HG03066 (cell line): Measurements from ENCODE around the gene RADIL.
A peak's percentile ranks its signal among the peaks of the same experiment; 100 is the strongest.
"Not testable (repeated sequence)": the region's sequence is repeated elsewhere in the genome, so short reads cannot be mapped to it uniquely, and the experiment has no call there.

ENCODE experiments used
- ATAC-seq: cut with Tn5 transposase; IDR thresholded peaks from one replicate; pipeline ENCODE4 v1.9.1; 2021; ENCODE audit warnings: low read depth; ENCODE audit not compliant: unreplicated experiment

RADIL gene

DNA sequence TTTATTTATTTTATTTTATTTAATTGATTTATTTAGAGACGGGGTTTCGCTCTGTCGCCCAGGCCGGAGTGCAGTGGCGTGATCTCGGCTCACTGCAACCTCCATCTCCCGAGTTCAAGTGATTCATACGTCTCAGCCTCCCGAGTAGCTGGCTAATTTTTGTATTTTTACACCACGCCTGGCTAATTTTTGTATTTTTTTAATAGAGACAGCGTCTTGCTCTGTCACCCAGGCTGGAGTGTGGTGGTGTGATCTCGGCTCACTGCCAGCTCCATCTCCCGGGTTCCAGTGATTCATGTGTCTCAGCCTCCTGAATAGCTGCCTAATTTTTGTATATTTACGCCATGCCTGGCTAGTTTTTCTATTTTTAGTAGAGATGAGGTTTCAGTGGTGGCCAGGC is 73.8 kb downstream of the RADIL start:
- no peak for ATAC-seq

DNA sequence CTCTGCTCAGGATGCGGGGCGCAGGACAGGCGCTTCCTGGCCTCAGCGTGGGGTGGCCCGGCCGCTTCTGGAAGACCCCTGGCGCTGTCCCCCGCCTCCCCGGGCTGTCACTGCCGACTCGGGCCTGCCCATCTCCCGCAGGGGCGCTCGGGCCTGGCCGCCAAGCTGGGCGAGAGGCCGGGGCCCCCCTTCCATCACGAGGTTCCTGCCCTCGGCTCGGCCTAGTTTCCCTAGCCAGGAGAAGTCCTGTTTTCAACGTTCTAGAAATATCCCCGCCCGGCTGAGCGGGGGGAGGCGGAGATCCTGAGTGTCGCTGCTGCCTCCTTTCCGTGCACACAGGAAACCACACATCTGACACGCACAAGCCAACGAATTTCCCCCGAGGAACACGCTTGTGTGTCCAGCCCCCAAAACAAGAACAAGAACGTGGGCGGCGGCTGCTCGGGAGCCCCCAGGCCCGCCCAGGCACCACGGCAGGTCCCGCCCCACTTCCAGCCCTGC is 74.4 kb downstream of the RADIL start:
- ATAC-seq, result no peak

DNA sequence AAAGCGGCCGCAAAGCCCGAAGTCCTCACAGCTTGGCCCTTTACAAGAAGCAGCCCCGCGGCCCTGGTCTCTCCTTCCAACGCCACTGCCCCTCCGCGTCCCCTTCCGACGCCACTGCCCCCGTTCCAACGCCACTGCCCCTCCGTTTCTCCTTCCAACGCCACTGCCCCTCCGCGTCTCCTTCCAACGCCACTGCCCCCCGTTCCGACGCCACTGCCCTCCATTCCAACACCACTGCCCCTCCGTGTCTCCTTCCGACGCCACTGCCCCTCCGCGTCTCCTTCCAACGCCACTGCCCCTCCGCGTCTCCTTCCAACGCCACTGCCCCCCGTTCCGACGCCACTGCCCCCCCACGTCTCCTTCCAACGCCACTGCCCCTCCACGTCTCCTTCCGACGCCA is 75.0 kb downstream of the RADIL start:
- ATAC-seq, result no peak

DNA sequence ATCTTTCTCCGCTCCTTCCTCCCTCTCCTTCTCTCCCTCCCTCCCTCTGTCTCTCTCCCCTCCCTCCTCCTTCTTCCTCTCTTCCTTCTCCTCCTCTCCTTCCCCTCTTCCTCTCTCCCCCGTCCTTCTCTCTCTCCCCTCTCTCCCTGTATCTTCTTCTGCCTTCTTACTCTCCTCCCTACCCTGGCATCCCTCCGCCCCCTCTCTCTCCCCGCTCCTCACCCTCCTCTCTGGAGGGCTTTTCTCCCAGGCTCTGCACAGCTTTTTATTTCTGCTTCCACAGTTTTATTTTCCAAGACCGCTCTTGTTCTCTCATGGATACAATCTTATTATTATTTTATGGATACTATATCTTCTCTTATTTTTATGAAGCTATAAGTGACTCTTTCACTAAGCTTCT is 75.5 kb downstream of the RADIL start:
- no peak for ATAC-seq

DNA sequence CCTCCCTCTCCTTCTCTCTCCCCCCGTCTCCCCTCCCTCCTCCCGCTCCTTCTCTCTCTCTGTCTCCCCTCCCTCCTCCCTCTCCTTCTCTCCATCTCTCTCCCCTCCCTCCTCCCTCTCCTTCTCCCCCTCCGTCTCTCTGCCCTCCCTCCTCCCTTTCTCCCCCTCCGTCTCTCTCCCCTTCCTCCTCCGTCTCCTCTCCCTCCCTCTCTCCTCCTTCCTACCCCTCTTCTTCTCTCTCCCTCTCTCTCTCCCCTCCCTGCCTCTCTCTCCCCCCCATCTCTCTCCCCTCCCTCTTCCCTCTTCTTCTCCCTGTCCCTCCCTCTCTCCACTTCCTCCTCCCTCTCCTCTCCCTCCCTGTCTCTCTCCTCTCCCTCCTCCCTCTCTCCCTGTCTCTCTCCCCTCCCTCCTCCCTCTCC is 75.9 kb downstream of the RADIL start:
- no peak for ATAC-seq

DNA sequence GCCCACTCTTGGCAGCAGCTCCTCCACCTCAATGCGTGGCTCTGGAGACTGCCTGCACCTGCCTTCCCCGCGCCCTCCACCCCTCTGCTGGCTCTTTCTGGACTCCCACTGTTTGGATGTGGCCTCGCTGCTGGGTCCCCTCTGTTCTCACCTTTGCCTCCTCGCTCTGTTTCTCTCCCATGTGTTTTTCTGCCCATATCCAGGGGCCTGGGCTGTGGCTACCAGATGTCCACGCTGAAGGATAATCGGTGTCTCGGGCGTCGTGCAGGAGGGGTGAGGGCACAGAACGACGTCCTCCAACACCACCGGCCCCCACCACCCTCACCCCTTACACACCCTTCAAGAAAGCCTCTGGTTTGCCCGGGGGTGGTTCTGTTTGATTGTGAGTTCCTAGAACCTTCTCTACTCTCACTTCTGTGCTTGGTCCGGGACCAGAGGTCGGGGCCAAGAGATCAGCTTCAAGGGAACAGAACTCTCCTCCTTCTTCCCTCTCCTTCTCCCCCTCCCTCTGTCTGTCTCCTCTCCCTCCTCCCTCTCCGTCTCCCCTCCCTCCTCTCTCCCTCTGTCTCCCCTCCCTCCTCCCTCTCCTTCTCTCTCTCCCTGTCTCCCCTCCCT is 76.4 kb downstream of the RADIL start:
- no peak for ATAC-seq

DNA sequence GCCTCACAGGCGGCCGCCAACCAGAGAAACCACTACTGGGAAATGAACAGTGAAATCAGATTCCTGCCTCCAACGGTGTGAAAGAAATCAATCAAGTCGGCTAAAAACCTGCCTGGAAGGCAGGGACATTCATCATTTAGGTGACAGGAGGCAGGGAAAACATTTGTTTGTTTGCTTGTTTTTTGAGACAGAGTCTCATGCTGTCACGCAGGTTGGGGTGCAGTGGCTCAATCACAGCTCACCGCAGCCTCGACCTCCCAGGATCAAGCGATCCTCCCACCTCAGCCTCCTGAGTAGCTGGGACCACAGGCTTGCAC is 77.6 kb downstream of the RADIL start:
- no peak for ATAC-seq

DNA sequence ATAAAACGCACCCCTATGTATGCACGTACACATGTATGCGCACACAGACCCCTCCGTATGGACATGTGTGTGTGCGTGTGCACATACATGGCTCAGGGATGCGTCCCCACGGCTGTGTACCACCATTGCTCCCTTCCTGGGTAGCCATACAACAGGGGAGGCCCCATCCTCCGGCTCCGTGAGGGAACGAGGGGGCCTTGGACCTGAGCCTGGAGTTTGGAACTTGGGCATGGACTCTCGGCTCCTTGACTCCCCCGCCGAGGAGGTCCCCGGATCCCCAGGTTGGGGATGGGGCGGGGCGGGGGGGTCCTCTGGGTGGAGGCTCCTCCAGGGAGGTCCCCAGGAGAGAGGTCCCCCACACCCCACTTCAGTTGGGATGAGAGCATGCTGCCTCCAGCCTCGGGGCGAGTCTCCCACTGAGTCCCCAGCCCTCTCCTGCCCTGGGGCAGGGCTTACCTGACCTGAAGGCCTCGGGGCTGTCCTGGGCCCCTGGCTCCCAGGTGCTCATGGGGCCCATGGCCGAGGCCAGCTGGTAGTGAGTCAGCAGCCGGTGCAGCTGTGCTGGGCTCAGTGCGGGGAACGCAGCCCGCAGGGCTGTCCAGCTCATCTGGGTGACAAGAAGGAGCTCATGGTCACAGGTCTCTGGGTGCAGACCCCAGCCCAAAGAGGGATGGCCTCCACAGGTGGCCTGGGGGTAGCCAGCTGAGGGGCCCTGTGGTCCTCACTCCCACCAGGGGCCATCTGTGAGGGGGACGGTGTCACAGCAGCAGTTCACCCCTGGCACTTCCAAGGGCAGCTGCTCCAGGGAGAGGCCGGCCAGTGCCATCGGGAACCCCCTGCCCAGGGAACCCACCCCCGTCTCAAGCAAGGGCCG is 78.2 kb downstream of the RADIL start:
- no peak for ATAC-seq

DNA sequence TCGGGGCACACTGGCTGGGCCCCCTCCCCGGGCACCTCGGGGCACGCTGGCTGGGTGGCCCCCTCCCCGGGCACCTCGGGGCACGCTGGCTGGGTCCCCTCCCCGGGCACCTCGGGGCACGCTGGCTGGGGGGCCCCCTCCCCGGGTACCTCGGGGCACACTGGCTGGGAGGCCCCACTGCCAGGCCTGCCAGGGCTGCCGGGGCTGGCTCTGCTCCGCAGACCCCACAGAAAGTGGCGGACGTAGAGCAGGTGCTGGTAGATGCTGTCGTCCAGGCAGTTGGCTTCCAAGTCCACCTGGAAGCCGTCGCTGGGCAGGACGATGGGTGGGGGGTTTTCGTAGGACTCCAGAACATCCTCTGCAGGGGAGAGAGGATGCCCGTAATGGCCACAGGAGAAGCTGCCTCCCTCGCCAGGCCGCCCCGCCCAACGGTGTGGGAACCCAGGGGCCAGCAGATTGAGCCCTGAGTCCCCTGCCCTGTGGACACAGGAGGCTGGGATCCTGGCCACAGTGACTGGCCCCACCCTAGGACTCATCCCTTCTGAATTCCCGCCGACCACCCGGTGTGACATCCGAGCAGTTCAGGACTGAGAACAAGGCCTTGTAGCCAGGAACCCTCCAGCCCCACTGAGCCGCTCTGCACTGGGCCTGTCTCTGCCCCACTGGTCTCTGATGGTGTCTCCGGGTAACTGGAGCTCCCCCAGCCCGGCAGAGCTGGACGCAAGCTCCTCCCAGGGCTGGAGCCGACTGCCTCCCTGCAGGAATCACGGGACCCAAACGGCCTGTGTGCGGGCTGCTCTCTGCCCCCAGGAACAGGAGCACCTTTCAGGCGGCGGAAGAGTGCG is 79.9 kb downstream of the RADIL start:
- no peak for ATAC-seq

DNA sequence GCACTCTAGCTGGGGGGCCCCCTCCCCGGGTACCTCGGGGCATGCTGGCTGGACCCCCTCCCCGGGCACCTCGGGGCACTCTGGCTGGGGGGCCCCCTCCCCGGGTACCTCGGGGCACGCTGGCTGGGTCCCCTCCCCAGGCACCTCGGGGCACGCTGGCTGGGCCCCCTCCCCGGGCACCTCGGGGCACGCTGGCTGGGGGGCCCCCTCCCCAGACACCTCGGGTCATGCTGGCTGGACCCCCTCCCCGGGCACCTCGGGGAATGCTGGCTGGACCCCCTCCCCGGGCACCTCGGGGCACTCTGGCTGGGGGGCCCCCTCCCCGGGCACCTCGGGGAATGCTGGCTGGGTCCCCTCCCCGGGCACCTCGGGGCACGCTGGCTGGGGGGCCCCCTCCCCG is 80.9 kb downstream of the RADIL start:
- ATAC-seq, result not testable (repeated sequence)

DNA sequence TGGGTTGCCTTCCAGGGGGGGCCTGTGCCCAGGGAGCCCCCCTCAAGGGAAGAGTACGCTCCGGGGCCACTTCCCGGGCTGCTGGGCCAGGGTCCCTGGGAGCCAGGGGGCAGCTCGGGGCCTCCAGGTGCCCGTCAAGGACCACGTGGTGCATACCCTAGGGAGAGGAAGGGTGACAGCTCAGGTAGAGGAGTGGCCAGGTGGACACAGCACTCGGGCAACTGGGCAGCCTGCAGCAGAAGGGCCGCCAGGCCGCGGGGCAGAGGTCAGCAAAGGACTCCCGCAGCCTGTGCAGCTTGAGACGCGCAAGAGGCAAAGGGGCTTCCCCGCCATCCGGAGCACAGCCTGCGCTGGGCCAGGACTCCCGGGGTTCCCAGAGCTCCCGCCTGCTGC is 81.7 kb downstream of the RADIL start:
- ATAC-seq, result no peak

DNA sequence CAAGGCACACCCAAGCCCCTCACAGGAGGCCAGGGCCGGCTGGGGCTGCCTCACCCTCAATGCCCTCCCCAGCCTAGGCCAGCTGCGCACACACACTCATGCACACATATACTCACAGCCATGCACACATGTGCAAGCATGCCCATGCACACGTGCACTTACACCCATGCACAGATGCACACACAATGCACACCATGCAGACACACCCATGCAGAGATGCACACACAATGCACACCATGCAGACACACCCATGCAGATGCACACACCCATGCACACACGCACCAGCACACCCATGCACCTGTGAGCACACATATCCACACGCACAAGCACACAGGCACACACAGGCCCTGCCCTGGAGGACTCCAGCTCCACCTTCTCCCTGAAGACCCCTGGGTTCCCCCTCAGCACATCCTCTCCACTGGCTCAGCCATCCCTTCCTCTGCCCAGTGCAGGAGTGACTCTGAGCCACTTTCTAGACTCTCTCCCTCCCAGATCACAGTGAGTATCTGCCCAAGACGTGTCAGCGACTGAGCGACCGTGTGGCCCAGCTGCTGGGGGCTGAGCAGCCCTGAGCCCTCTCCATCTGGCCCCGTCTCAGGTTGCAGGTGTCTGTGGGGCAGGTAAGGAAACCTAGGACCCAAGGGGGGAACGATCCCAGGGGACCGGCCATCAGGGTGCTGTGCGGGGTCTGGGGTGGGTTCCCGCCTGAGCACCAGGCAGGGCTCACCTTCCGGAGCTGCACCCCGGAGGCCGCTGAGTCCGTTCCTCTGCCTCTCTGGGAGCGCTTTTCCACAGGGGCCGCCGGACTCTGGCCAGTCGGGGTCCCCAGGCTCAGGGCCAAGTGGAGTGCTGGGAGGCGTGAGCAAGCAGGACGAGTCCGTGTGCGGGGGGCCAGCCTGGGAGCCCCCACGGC is 82.3 kb downstream of the RADIL start:
- ATAC-seq, result no peak

DNA sequence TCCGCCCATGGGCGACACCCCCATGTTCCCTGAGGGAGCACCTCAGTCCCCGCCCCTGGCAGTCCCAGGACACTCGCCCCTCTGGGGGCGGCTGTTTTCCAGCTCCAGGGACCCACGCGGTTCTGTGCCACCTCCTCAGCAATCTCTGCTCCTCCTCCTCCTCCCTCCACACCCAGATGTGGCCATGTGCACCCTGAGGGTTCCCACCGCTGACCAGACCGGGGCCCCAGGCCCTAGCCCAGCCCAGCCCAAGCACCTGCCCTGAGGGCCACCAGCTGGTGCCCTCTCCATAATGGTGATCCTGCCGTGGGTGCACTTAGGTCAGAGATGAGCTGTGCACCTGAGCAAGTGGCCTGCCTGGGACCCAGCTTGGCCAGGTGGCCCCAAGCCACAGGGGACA is 83.0 kb downstream of the RADIL start:
- ATAC-seq, result no peak

DNA sequence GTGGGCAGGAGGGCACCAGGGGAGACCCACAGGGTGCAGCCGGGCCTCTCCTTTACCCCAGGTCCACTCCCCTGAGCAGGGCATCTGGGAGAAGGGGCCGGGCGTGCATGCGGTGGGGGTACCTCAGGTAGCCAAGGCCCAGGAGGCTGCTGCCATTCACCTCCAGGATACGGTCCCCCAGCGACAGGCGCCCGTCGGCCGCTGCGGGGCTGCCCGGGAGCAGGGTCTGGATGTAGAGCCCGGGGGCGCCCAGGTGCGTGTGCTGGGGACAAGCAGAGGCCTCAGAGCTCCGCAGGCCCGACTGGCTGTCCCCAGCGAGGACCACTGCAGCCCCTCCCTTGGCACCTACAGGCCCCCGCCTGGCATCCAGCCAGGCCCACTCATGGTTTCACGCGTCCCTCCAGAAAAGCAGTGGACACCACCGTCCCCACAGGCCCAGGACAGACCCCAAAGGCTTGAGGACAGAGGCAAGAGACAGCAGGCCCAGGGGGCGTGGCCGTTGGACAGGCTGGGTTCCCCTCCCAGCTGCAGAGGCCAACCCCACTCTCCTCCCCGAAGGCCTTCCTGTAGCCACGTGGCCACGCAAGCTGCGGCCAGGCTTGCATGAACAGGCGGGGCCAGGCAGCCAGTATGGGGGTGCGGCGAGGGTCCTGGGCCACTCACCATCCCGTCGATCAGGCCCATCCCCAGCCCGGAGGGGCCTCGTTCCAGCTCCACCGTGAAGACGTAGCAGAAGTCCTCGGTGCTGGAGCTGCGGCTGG is 83.8 kb downstream of the RADIL start:
- no peak for ATAC-seq

DNA sequence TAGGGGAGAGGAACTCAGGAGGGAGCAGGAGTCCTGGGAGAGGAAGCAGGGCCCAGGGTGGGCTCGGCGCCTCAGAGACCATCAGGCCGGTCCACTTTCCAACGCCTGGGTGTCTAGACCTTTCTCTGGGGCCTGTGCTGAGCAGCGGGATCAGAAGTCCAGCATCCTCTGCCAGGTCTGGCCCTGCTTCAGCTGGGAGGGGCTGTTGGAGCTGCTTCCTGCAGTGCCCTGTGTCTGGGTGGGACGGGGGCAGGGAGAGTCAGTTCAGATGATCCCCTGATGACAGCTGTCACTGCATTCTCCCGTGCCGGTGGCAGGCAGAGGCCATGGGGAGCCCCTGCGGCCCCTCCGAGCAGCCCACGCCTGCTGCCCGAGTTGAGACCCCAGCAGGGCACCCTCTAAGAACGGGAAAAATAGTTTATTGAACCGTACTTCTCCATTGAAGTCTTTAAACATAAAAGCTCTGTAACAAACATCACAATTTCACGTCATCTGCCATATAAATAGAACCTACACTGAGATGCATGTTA is 84.7 kb downstream of the RADIL start:
- no peak for ATAC-seq

DNA sequence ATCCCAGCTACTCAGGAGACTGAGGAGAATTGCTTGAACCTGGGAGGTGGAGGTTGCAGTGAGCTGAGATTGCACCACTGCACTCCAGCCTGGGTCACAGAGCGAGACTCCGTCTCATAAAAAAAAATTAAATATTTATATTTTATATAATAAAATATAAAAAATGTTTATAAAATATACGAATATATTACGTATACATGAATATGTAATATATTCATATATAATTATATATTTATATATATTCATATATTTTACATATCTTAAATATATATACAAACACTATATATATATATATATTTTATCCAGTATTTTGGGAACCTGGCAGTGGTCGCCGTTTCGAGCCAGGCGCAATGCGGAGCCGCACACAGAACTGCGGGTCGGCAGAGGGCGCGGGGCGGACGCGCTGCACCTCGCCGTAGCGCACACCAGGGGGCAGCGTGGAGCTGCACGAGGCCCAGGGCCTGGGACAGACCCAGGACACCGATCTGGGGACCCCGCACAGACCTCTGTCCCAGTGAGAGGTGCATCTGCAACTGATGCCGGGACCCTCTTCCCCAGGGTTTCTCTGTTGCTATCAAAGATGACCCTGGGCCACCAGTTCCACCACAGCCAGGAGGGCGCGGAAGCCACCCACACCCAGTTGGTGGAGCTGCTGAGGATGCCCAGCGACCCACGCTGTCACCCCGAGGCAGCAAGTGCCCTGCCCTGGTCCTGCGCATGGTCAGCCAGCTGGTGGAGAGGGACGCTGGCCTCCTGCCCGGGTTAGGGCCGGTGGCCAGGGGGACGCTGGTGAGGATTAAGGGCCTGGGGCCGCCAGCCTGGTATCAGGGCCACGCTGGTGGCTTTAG is 85.4 kb downstream of the RADIL start:
- ATAC-seq, result peak; percentile 62

DNA sequence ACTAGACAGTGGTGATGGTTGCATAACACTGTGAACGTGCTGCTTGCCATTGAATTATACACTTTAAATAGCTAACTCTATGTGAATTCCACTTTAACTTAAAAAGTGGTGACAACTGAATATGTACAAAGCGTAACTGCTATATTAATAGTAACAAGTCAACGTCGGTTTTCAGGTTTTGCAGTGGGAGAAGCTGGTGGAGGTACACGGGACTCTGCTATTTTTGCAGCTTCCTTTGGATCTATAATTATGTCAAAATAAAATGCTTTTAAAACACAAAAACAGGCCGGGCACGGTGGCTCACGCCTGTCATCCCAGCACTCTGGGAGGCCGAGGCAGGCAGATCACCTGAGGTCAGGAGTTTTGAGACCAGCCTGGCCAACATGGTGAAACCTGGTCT is 87.1 kb downstream of the RADIL start:
- ATAC-seq, result no peak

DNA sequence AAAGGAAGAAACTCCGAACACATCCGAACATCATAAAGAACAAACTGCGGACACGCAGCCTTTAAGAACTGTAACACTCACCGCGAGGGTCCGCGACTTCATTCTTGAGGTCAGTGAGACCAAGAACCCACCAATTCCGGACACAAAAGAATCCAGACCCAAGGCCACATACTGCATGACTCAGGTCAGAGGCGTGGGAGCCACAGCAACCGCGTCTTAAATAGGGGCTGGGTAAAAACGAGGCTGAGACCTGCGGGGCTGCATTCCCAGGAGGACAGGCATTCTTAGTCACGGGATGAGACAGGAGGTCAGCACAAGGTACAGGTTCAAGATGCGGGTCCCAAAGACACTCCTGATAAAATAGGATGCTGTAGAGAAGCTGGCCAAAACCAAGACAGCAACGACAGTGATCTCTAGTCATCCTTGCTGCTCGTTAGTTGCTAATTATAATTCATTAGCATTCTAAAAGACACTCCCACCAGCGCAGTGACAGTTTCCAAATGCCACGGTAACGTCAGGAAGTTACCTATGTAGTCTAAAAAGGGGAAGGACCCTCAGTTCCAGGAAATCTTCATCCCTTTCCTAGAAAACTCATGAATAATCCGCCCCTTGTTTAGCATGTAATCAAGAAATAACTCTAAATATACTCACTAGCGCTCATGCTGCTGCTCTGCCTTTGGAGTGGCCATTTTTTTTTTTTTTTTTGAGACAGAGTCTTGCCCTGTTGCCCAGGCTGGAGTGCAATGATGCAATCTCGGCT is 88.7 kb downstream of the RADIL start:
- no peak for ATAC-seq
